Measurements from ENCODE around the gene MBD5.
A peak's percentile ranks its signal among the peaks of the same experiment; 100 is the strongest.

Gene MBD5

DNA sequence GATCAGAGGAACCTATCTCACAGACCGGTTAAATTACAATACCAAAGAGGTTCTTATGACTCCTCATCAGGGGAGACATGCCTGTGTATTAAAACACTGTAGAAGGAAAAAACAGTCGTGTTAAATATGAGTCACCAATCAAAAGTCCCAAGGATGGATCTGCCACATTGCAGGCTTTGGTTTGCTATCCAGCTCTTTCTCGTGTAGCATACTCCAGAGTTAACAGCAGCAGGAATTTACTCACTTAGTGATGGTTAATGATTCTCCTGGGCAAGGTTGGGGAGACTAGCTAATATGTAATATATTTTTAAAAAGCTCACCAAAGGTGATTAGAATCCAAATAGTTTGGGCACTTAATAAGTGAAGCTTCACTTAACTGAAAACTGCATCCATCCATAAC, 109.7 kb downstream of the MBD5 start:
- no peak for DNase-seq

DNA sequence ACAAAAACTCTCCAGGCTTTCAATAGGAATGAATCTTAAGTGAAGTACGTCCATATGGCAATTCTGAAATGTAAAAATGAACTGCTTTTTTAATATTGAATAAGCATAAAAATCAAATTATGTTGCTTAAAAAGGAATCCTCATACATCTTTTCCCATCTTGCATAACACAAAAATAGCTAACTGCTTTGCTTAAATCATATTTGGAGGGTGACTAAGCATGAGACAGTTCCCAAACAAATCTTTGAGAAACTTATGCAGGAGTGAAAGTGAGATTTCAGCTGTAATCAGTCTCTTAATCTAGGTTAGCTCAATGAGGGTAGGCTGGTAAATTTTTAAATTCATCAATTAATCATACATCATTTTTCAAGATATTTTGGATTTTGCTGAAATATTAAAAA, 111.5 kb downstream of the MBD5 start:
- no peak for DNase-seq

DNA sequence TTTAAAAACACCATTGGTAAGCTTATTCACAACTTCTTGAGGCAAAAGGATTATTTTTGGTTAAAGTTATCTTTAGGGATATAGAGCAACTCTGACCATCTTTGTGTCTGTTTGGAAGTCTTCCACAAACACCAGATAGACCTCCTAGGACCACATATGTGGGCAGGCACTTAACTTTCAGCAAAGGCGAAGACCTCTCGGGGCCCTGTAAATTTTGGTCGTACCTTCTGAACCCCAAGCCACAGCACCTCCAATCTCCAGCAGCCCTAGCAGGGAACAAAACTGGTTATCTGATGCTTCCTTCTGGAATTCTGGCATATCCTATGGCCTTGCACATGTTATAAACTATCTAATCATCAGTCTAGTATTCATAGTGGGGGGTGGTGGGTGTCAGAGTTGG, 114.8 kb downstream of the MBD5 start:
- no peak for DNase-seq

DNA sequence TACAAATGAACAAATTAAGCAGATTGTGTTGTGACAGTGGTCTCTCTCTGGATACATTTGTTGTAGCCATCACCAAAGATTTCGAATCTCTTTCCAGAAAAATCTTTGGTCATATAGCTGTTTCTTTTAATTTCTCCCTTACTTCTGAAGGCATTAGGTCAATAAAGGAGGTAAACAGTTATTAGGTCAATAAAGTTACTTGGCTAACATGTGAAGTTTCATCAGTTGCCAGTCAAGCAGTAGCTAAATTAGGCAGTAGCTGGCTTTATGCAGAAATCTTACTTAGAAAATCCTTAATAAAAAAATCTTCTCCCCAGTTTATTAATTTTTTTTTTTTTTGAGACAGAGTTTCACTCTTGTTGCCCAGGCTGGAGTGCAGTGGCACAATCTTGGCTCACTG, 115.5 kb downstream of the MBD5 start:
- DNase-seq: no peak

DNA sequence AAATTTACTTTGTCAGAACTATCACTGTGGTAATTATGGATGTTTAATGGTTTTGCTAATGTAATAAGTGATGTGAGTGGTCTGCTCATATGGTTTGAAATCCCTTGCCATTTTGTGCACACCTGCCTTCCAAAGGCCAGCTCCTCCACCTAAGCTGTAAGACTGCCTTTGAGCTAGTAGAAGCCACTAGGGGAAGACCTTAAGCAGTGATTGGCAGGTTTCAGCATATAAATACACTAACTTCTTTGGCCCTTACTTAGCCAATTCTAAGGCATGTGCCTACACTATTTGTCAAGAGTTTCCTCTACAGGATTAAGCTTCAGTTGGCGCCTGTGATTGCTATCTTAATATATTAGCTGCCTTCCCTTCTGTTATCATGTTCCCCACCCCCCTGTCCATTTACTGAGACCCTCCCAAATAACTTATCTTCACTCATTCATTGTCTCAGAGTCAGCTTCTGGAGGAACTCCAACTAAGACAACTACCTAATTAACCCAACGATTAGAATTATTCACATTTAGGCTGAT, 141.1 kb downstream of the MBD5 start:
- no peak for DNase-seq

DNA sequence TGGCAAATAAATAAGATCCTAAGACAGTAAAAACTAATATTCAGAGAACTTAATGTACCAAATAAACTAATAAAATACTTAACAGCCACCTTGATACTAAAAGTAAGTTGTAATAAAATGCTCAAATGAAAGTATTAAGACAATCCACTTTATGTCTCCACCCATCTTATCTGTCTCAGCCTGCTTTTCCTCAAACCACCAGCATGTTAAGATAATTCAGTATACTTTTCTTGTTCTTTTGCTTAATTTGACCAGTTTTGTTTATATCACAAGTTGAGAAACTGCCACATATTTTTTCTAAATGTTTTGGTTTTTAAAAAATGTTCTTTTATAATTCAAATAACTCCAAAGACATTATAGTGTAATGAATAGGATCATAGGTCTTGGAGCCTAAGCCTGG, 142.0 kb downstream of the MBD5 start:
- no peak for DNase-seq

DNA sequence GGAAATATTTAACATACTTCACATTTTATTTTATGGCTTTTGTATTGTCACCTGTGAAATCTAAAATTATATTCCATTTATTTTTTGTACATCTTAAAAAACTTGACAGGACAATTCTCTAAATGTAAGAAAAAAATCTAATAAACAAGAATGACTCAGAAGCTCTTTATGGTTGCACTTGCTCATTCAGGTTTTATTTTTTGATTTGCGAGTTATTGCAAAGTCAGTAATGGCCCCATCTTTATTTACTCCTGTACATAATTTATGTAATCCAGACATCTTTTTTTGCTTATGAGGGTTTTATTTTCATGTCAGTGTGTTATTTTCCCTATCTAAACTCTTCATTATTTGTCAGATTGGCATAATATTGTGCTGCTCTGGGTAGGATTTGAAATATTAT, 145.1 kb downstream of the MBD5 start:
- DNase-seq: no peak

- no peak for DNase-seq
Measured at GRCh38 chr2:148167241-148167766, 146.4 kb downstream of the MBD5 start.

DNA sequence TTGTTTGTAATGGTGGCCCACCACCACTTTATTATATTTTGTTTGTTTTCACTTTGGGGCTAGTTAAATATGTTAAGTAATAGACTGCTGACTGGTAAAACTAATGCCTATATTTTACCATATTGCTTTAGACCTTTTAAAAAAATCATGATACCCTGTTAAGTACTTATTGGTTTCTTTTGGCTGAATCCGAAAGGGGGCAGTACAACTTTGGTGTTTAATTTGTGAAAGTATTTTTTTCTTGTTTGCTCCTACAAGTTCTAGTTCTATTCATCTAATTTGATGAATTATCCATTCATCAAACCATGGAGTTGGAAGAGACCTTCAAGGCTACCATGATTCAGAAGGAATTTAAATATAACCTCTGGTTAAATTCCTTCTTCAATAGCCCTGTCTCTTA, 147.0 kb downstream of the MBD5 start:
- no peak for DNase-seq

DNA sequence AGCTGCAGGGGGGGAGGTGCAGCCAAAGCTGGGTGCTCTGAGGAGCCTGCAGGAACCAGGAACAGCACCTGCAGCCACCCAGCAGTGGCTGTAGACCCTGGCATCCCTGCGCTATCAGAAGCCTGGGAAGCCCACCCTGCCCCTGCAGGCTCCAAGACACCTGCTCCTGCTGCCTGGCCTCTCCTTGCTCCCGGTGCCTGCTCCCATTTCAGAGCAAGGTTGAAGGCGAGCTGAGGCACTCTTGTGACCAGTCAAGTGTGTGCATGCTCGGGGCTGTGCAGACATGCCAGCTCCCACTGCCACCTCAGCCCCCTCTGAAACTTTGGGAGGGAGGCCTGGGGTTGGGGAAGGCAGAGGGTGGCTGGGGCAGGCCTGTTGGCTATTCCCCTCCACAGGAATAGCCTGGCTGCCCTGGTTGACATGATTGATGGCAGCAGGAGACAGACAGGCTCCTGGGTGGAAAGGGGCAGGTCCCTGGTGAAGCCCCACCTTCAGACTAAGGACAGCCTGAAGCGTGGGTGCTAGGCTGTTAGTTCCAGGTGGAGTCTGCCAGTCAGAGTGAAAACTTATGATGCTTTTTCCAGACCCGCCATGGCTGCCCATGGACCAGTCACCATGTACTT, 151.4 kb downstream of the MBD5 start:
- DNase-seq: no peak

DNA sequence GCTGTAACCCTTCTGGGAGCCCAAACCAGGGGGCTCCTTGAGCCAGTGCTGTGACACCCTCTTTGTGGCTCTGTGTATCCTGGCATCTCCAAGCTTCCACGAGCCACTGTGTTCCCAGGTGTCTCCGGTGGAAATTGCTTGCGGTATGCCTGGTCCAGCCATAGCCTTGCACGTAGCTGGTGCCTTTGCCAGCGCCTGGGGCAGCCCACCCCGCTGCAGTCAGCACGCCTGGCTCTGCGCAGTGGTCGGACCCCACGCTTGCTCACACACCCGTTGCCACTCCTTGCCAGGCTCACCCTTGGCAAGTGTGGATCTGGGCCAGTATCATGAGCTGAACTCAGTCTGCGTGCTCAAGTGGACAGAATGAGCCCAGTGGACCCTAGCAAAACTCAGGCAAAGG, 152.3 kb downstream of the MBD5 start:
- DNase-seq: no peak

DNA sequence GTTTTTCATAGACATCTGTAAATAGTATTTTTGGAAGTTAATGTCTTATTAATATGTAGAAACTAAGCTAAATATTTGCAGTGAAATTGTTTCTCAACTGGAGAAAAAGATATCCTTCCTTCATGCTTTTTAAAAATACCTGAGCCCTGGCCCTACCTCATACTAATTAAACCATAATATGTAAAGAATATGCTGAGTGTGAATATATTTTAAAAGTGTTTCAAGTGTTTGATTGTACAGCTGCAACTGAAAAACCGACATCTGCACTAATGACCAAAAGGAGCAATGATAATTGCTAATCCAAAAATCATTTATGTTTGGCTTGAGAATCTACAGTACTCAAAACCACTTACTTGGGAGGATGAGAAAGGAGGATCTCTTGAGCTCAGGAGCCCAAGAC, 156.7 kb downstream of the MBD5 start:
- no peak for DNase-seq

DNA sequence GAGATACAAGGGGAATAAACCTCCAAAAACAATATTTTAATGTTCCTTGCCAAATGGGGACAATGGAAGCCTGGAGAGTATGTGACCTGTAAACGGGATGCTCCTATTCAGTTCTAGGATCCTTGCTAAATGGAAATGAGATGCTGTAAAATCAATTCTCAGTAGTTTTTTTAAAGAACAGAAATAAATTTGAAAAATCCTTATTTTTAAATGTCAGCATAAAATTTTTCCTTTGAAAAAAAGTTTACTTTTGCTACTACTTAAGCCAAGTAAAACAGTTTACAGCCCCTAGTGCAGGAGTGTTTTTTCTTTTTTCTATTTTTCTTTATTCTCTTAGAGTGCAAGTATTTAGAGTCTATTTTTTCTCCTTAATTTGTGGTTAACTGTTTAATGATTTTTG, 158.8 kb downstream of the MBD5 start:
- no peak for DNase-seq

DNA sequence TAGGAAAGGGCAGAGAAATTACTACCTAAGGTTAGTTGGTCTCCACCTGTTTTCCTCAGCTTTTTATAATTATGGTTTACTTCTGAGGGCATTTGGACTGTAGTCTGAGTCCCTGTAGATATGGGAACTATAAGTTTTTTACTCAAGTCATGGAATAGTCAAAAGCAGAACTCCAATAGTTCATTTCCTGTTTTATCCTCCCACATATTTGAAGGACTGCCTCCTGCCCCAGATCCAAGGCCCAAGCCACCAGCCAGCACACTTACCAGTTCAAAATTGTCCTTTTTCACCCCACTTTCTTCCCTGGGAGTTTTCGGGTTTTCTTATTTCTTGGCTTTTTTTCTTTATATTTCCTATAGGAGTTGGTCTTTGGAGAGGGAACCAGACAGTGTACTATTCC, 164.1 kb downstream of the MBD5 start:
- peak; percentile 43 to 55 for DNase-seq

GRCh38 chr2:148194882-148195281, 174.0 kb downstream of the MBD5 start:
- DNase-seq: no peak

DNA sequence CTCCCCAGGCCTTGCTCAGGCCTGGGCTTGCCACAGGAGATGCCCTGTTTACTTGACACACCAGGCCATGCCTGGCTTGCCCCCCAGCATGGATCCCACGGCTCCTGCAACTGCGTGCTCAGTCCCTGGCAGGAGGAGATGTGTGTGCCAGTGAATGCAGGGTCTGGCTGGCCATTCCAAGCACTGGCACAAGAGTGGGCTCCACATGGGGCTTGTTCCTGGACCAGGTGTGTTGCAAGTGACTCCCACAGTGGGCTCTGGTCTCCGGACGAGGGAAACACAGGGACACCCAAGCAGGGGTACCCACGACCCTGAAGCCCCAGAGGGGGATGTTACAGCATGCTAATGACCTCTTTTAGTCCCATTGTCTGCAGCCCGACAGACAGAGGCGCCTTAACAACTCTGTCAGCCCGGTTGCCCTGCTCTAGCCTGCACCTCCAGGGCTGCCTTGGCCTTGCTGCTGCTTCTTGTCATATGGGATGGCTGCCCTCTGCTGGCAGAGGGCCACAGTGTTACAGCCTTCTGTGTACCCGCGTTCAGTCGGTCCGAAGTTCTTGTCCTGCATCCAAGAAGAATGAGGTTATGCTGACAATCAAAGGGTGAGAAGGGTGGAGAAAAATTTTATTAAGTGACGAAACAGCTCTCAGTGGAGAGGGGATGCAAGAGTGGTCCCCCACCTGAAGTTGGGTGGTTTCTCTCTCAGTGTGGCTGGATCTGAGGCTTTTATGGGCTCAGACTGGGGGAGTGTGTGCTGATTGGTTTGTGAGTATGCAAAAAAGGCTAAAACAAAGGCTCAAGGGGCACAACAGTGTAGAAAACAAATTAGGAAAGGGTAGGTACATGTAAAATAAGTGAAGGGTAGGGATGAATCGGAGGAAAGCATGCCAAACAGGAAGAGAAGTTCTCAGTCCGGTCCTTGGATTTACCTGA, 180.4 kb downstream of the MBD5 start:
- DNase-seq: peak in 1 of 2 experiments; percentile 39

- DNase-seq: no peak
Measured at GRCh38 chr2:148202237-148202636, 181.3 kb downstream of the MBD5 start.

DNA sequence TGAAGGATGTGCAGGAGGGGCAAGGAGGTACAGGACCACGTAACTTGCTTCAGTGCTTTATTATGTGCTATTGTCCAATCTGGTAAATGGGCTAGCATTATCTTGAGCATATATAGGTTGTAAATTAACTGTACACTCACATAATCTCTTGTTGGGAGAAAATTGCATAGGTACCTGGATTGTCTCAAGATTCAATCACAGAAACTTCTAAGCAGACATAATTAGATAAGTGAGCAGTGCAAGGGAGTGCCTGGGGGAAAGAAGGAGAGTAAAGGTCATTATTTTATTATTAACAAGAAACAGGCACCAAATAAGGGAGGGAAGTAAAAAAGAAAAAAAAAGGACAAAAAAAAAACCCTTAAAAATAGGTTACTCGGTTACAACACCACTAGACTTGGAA, 186.2 kb downstream of the MBD5 start:
- no peak for DNase-seq

DNA sequence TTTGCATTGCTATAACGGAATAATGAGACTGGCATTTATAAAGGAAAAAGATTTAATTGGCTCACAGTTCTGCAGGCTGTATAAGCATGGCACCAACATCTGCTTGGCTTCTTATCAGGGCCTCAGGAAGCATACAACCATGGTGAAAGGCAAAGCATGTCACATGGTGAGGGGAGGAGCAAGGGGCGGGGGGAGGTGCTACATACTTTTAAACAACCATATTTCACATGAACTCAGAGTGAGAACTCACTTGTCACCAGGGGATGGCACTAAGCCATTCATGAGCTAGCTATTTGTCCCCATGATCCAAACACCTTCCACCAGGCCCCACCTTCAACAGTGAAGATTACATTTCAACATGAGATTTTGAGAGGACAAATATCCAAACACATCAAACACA, 188.7 kb downstream of the MBD5 start:
- peak in 1 of 2 experiments; percentile 19 for DNase-seq

- no peak for DNase-seq
Measured at GRCh38 chr2:148218326-148219075, 197.6 kb downstream of the MBD5 start.

DNA sequence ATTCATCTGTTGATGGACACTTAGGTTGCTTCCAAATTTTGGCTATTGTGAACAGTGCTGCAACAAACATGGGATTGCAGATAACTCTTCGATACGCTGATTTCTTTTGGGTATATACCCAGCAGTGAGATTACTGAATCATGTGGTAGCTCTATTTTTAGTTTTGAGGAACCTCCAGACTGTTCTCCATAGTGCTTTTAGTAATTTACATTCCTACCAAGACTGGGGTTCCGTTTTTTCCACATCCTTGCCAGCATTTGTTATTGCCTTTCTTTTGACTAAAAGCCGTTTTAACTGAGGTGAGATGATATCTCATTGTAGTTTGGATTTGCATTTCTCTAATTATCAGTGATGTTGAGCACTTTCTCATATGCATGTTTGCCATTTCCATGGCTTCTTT, 200.3 kb downstream of the MBD5 start:
- DNase-seq: peak; percentile 42 to 43

- DNase-seq: no peak
Measured at GRCh38 chr2:148221926-148222325, 201.0 kb downstream of the MBD5 start.

GRCh38 chr2:148231858-148232257, 211.0 kb downstream of the MBD5 start:
- DNase-seq: no peak
